COR-L47 (cell line): ENCODE data around the gene PDGFRA.
A peak's percentile ranks its signal among the peaks of the same experiment; 100 is the strongest.
"Not testable (repeated sequence)": the region's sequence is repeated elsewhere in the genome, so short reads cannot be mapped to it uniquely, and the experiment has no call there.

Source experiments
- DNase-seq: peaks from one replicate; lab custom pipeline; 2025; lab: John Stamatoyannopoulos, UW

PDGFRA gene

DNA sequence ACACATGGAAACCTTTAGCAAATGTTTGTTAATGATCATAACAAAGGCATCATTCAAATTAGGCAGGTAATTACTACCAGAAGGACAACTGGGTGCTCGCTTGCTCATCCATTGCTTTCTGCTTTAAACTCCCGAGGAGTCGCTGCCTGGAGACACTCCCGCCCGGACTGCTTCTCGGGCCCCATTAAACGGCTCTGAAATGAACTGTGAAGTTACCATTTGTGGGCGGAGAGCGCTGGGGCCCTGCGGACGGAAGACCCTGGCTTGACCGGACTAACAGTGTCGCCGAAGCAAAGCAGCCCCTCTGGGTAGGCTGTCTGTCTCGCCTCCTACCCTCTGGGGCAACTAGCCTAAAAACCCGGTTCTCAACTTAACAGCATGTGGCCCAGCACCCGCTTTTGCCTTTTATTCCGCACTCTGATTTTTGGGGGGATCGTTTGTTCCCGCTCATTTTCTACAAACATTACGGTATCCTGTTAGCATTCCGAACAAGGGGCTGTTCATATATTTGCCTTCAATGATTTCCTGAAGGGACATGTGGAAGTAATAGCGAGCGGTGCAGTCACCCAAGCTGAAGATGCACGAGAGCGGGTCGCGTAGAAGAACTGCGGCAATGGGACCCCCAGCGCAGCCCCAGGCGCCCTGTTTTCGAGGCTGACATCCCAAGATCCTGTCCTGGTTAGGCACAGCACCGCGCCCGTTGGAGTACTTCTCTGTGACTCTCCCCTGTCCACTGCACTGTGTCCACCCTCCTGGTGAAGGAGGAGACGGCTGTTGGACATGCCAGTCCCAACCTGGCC is 1.6 kb upstream of the PDGFRA start:
- no peak for DNase-seq

DNA sequence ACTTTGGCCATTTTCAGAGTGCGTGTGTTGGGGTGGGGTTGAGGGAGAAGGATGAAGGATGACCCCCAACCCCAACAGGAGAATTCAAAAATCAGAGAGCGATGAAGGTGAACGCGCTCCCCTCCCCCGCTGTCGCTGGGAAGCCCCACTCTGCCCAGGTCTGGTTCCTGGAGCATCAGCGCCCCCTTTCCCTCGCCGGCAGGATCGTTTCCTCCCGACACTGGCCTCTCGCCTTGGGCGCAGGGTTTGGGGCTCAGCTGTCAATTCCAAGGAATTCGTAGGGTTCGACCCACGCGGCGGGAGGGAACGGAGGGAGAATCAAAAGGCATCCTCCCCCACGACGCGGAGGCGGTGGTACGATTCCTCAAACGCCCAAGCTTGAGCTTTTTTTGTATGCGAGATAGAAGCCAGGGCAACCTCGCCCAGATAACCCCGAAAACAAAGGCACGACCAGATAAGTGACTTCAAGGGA is 1.0 kb upstream of the PDGFRA start:
- DNase-seq: peak; percentile 23

DNA sequence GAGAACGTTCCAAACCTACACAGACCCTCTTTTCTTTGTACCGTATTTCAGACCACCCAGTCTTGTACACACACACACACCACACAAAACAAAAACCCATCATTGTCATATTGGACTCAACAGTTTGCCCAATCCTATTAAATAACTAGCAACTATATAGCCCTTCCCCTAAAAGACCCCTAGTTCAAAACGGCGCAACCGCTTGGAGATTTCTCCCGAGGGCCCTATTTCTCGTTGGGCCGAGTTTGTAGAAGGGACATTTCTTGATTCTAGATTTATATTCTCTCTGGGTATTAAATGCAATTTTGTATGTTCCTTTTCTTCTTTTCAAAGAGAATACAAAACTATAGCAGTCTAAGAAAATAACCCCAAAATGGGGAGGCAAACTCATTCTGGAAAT is 547 bp upstream of the PDGFRA start:
- DNase-seq: no peak

DNA sequence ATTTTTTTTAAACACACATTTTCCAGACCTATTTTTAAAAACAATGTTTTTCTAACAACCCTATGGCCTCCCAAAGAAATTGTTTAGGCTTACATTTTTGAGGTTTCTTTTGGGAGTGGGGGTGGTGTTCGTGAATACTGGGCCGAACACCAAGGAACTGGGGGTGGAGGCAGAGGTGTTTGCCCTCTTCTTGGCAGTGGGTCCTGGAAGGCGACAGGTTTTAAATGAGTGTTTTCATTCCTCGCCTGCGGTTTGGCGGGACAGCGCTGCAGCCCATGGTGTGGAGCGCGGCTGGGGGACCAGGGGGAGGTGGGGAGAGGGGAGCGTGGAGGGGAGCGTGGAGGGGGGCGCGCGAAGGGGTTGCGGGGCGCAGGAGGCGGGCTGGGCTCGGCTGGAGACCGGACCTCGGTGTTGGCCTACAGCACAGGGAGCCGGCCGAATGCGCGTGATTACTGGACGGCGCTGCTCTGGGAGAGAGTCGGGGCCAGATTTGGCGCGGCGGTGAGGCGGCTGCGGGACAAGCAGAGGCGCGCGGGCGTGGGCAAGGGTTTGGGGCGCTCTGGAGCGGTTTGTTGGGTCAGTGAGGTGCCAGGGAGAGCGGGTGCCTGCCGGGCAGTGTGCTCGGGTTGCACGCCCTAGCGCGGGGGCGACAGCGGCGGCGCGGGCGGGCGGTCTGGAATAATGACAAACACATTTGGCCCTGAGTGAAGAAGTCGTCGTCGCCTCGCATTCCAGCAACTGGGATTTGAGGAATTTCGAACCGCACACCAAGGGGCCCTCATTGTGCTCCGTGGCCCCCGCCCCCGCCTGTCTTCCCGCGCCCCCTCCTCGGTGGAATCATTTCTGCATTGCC is 764 bp downstream of the PDGFRA start:
- no peak for DNase-seq

DNA sequence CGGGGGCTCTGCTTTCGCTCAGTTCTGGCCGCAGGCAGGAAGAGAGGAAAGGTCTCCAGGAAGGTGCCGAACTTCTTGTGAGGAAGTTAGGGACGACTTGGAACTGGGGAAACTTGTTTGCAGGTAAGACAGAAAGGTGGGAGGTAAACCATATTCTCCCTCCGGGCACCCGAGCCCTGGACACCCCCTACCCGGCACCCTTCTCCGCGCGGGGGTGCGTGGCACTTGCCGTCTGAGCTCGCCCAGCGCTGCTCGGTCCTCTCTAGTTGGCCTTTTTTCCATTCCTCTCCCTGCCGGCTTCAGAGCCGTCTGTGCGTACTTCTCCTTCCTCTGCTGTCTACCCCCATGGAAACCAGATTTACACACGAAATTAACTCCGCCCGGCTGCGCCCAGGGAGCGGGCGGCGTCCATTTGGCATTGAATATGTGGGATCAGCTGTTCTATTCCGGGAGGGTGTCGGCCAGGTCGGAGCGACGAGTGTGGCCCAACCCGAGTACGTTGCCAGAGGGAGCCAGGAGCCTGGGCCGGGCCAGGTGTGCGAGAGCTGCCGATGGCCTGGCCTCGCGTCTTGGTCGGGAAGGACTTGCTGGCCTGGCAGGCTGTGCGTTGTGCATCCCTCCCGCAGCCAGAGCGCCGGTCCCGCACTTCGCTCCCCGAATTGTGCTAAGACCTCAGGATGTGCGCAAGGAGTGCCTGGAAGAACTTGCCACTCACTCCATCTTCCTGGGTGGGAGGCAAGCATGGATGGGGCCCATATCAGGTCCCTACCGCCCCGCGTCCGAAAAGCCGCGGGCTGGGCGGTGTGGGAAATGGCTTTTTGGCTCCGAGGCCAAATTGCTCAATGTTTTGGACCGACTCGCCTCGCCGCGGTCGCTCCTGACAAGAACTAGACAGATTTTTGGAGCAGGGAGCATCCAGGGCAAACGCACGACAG is 1.7 kb downstream of the PDGFRA start:
- peak; percentile 31 for DNase-seq

DNA sequence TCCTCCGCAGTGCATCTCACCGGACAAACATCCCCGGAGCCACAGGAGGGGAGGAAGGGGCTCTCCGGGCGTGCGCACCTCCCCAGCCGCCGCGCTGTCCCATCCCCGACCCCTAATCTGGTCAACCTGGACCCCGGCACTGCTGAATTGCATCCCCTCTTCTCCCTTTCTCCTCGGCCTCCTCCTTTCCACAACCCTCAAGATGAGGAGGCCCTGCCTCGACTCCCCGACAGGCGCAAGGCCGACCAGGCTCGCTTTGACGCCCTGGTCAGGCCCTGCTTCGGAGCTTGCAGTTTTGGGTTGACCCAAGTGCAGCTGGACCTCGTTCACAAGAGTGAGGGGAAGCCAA is 2.3 kb downstream of the PDGFRA start:
- DNase-seq: no peak

DNA sequence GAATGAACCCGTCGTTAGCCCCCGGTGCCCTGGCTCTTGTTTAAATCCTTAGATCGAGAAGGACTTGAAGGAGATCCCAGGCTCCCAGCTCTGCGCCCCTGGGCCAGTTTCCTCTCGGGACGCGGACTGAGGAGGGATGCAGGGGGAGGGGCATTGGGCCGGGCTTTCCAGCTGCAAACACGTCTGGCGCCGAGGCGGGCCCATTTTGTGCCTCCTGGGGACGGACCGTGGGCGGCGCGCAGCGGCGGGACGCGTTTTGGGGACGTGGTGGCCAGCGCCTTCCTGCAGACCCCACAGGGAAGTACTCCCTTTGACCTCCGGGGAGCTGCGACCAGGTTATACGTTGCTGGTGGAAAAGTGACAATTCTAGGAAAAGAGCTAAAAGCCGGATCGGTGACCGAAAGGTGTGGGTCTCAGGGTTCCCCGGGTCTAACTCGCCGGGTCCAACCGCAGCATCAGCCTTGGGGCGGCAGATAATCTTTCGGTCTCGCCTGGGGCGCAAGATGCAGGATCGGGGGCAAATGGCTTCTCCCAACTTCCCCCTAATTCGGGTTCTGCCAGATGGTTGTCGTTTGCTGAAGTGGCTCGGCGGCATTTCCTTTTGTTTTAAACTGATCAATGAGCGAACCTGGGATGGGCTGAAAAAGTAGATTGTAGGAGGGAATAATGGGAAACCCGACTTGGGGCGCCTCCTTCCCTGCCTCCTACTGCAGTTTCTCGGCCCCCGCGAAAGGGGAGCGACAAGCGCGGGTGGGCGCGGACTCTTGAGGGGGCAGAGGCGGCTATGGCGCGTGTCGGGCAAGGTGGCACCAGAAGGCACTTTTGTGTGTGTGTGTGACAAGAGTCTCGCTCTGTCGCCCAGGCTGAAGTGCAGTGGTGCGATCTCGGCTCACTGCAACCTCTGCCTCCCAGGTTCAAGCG is 2.9 kb downstream of the PDGFRA start:
- no peak for DNase-seq

DNA sequence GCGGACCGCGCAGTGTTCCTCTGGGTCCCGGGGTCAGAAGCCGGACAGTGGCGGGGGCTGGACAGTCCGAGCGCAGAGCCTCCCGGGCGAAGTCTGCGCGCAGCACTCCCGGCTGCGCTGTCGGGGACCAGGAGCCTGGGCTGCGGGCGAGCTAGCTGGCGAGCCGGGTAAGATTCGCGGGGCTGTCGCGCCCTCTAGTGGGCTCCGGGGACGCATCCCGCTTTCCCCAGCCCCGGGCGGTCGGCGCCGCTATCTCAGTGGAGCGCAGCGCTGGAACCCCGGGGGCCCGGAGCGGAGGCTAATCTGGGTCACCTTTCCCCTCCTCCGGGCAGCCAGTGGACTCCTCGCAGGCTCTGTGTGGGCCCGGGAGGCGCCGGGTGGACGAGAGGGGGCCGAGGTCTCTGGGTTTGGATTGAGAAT is 4.2 kb downstream of the PDGFRA start:
- peak; percentile 77 for DNase-seq

DNA sequence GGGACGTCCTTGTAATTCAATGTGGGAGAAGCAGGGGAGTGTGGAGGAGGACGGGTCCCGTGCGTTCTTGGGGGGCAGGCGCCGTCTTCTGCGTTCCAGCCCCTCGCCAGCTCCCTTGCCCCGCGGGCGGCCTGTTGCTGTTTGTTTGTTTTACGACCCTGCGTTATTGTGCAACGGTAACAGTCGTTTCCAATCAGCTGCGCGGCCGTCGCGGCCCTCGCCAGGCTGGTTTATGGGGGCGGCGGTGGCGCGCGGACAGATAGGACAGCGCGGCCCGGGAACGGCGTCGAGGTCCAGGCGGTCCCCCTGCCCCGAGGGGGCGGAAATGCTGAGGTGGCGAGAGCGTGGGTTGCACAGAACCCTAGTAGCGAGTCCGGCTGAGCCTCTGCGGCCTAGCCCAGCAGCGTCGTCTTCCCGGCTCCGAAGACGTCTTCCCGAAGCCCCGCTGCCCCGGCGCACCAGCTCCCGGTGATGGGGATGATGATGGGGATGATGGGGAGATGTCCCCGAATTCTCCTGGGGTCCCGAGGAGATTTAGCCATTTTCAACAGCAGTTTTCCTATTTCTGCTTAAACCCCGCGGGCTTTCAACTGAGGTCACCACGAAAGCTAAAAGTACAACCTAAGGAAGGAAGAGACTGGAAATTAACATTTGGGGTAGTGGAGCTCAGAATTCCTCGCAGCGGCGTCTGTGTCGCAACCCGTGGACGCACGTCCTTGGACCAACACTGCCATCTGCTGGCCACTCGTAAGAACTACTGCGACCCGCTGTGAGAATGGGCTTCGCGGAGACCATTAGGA is 4.8 kb downstream of the PDGFRA start:
- DNase-seq: peak; percentile 75

DNA sequence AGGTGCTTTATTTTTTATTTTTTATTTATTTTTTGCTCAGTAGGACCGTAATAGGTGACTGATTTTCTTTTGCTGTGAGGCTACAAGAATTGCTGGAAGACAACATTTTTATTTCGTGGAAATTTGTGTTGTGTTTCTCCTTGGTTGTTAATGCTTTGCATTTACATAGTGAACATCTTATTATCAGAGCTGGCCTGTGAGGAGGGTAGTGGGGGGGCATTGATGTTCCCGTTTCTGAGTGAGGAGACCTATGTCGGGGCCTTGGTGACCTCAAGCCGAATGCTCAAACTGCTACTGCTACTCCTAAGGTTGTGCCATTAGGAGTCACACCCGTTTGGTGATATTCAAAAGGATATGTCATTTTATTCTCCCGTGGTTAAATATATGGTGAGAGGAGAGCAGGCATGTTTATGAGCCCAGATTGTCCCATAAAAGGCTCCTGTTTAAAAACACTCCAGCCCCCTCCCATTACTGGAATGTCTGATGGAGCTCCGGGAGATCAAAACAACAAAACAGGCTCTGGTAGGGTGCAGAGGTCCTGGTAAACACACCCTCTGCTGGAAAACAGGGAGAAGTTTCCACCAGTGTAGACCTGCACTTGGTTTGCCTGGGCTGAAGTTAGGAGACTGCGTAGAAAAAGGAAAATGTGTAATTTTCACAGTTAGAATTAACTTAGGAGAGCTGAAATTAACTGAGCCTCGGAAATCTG is 5.6 kb downstream of the PDGFRA start:
- no peak for DNase-seq

DNA sequence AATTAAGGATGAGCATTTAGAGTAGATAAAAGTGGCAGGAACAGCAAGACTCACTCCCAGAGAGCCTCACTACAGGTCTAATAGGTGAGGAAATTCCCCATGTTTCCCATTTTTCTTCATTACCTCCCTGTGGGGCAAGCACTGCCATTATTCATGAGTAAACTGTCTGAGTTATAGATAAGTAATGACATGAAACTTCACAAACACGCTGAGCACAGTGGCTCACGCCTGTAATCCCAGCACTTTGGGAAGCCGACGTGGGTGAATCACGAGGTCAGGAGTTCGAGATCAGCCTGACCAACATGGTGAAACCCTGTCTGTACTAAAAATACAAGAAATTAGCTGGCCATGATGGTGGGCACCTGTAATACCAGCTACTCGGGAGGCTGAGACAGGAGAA is 7.2 kb downstream of the PDGFRA start:
- not testable (repeated sequence) for DNase-seq

DNA sequence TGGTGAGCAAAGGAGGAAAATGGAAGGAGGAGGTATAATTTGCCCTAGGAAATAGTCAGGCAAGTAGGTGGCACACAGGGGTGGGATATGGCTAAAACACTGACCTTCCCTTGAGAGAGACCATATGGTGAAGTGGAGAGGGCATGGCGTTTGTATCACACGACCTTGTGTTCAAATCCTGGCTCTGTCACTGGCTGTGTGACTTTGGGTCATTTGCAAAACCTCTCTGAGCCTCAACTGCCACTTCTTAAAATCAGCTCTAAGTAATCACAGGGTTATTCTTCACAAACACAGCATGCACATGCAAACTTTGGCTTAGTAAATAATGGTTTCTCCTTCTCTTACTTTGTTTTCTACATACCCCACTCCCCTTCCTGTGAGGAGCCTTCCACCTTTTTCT is 8.7 kb downstream of the PDGFRA start:
- no peak for DNase-seq

DNA sequence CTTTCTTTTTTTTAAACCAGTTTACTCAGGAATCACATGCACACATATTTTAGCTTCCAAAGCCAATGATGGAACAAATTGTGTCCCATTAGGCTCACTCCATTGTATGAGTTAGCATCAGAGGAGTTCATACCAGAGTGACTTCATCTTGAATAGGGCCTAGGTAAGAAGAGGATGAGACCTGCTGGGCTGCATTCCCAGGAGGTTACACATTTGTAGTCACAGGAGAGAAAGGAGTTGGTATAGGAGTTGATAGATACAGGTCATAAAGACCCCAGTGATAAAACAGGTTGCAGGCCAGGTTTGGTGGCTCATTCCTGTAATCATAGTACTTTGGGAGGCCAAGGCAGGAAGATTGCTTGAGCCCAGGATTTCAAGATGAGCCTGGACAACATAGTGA is 9.3 kb downstream of the PDGFRA start:
- DNase-seq: no peak

DNA sequence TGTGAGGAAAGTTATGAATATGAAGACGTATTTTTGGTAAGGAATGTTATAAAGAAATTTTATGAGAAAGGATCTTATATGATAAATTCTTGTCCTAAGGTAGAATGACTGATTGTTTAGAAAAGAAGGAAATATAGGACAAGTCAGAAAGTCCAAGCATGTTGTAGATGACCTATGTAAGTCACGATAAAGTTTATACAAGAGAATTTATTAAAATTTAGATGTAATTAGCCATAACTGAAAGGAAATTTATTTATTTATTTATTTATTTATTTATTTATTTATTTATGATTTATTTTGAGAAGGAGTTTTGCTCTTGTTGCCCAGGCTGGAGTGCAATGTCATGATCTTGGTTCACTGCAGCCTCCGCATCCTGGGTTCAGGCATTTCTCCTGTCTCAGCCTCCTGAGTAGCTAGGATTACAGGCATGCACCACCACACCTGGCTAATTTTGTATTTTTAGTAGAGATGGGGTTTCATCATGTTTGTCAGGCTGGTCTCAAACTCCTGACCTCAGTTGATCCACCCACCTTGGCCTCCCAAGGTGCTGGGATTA is 12.3 kb downstream of the PDGFRA start:
- DNase-seq: not testable (repeated sequence)

DNA sequence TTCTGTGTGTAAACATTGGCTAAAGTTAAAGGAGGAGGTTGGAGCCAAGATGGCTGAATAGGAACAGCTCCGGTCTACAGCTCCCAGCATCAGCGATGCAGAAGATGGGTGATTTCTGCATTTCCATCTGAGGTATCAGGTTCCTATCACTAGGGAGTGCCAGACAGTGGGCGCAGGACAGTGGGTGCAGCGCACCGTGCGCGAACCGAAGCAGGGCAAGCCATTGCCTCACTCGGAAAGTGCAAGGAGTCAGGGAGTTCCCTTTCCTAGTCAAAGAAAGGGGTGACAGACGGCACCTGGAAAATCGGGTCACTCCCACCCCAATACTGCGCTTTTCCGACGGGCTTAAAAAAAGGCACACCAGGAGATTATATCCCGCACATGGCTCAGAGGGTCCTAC is 14.4 kb downstream of the PDGFRA start:
- DNase-seq: not testable (repeated sequence)

DNA sequence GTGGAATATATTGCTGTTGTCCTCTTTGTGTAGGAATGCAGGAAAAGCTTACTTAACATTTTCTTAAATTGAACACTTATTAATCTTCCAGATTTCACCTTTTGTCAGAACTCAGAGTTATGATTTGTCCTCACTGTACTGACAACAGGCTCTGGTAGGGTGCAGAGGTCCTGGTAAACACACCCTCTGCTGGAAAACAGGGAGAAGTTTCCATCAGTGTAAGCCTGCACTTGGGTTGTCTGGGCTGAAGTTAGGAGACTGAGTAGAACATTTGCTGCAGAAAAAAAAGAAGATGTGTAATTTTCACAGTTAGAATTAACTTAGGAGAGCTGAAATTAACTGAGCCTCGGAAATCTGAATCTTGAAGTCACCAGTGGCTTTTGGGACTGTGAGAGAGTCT is 23.2 kb downstream of the PDGFRA start:
- DNase-seq: not testable (repeated sequence)

DNA sequence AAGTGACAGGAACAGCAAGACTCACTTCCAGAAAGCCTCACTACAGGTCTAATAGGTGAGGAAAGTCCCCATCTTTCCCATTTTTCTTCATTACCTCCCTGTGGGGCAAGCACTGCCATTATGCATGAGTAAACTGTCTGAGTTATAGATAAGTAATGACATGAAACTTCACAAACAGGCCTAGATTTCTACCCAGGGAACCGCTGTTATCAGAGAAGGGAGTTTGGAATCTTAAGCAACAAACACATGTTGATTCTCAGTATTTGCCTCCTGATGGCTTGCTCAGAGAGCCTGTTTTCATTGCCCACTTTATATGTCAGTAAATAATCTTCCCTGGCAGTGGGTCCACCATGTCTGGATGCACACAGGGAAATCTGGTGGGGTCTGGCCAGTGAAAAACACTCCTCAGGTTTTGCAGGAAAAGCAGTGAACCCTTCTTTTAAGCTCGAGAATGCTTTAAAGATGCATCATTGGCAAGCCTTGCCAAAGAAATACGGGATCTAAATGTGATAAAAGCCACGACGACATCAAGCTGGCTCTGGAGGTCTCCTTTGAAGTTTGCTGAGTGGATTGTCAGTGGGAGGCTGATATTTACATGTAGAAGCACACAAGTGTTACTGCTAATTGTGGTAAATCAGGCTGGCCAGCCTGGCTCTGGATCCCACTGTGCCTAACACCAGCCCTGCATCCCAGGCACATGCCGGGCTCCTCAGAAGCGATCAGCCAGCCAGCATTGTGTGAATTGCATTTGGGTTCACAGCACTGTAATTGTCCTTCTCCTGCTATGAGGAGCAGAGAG is 25.2 kb downstream of the PDGFRA start:
- DNase-seq: no peak

DNA sequence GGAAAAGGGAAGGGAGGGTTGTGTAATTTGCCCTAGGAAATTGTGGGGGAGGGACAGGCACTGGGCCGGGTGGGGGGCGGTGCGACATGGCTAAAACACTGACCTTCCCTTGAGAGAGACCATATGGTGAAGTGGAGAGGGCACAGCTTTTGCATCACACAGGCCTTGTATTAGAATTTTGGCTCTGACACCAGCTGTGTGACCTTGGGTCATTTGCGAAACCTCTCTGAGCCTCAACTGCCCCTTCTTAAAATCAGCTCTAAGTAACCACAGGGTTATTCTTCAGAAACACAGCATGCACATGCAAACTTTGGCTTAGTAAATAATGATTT is 25.8 kb downstream of the PDGFRA start:
- DNase-seq: no peak

DNA sequence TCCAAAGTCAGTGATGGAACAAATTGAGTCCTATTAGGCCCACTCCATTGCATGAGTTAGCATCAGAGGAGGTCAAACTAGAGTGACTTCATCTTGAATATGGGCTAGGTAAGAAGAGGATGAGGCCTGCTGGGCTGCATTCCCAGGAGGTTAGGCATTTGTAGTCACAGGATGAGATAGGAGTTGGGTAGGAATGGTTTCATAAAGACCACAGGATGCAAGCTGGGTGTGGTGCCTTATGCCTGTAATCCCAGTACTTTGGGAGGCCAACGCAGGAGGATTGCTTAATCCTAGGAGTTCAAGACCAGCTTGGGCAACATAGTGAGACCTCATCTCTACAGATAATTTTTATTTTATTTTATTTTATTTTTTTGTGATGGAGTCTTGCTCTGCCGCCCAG is 26.8 kb downstream of the PDGFRA start:
- no peak for DNase-seq
